Stimulated activated naive CD8-positive, alpha-beta T cell treated with anti-CD3 and anti-CD28 coated beads, Interleukin-15, amount 100 ng/mL, for 72 hours (primary cell): ENCODE measurements around the gene PLEKHA7.

Experiments used
- ATAC-seq: fragments of 150-1000 bp; cut with Tn5 transposase; 2 replicates; pipeline ENCODE4 v1.10.0; 2021; ENCODE audit warnings: mild to moderate bottlenecking, moderate library complexity
- DNase-seq, 2 donors: peaks; one replicate each; pipeline ENCODE4 v3.0.0; 2021 to 2022
- H3K27ac Mint-ChIP-seq, 2 donors: one replicate each; pipeline ENCODE4 v1.8.0; 2022; ENCODE audit warnings: mild to moderate bottlenecking in 2 of 2, mixed read lengths in 2 of 2, moderate library complexity in 2 of 2
- H3K27me3 Mint-ChIP-seq: one replicate; pipeline ENCODE4 v1.8.0; 2022; ENCODE audit warnings: mixed read lengths
- H3K4me1 Mint-ChIP-seq: one replicate; pipeline ENCODE4 v1.8.0; 2022; ENCODE audit warnings: mild to moderate bottlenecking, mixed read lengths
- H3K4me3 Mint-ChIP-seq, 2 donors: one replicate each; pipeline ENCODE4 v1.8.0; 2022; ENCODE audit warnings: mild to moderate bottlenecking in 2 of 2, mixed read lengths in 2 of 2, moderate library complexity in 1 of 2
- H3K9me3 Mint-ChIP-seq, 2 donors: one replicate each; pipeline ENCODE4 v1.8.0; 2022; ENCODE audit warnings: mixed read lengths in 2 of 2

The PLEKHA7 gene

GRCh38 chr11:16778876-16779275, 235.3 kb downstream of the PLEKHA7 start:
- no peaks in the 10 kb centered on the region for H3K9me3 Mint-ChIP-seq
- H3K4me3 Mint-ChIP-seq = no peak overlapping the region
- ATAC-seq = no peak
- peak overlapping the region in 1 of 2 donors; percentile 75 for H3K27ac Mint-ChIP-seq
- DNase-seq = no peak
- no peaks in the 10 kb centered on the region for H3K4me1 Mint-ChIP-seq
- no peaks in the 10 kb centered on the region for H3K27me3 Mint-ChIP-seq

- no peak for DNase-seq
- ATAC-seq = no peak
- Mint-ChIP-seq H3K27ac (no peak overlapping the region), H3K4me1 (no peaks in the 10 kb centered on the region), H3K4me3 (no peak overlapping the region), H3K27me3 (no peaks in the 10 kb centered on the region), H3K9me3 (no peaks in the 10 kb centered on the region)
Measured at GRCh38 chr11:16778286-16778685, 235.9 kb downstream of the PLEKHA7 start.

GRCh38 chr11:16777613-16777975, 236.6 kb downstream of the PLEKHA7 start:
- DNase-seq (no peak), ATAC-seq (no peak)
- Mint-ChIP-seq H3K4me1 (no peaks in the 10 kb centered on the region), H3K27me3 (no peaks in the 10 kb centered on the region), H3K27ac (no peak overlapping the region), H3K4me3 (no peak overlapping the region), H3K9me3 (no peaks in the 10 kb centered on the region)

GRCh38 chr11:16776711-16777612, 237.3 kb downstream of the PLEKHA7 start:
- Mint-ChIP-seq H3K4me1 (no peaks in the 10 kb centered on the region), H3K9me3 (no peaks in the 10 kb centered on the region), H3K27ac (no peak overlapping the region), H3K27me3 (no peaks in the 10 kb centered on the region), H3K4me3 (no peak overlapping the region)
- no peak for ATAC-seq
- DNase-seq = no peak

- Mint-ChIP-seq H3K9me3 (no peaks in the 10 kb centered on the region), H3K4me1 (no peaks in the 10 kb centered on the region), H3K4me3 (no peak overlapping the region), H3K27me3 (no peaks in the 10 kb centered on the region), H3K27ac (no peak overlapping the region)
- DNase-seq (no peak), ATAC-seq (no peak)
Measured at GRCh38 chr11:16775614-16776283, 238.5 kb downstream of the PLEKHA7 start.

GRCh38 chr11:16774936-16775613, 239.1 kb downstream of the PLEKHA7 start:
- H3K4me1 Mint-ChIP-seq = no peaks in the 10 kb centered on the region
- H3K27ac Mint-ChIP-seq = peak overlapping the region in 1 of 2 donors; percentile 31
- ATAC-seq (no peak), DNase-seq (no peak)
- no peaks in the 10 kb centered on the region for H3K9me3 Mint-ChIP-seq
- H3K27me3 Mint-ChIP-seq = no peaks in the 10 kb centered on the region
- no peak overlapping the region for H3K4me3 Mint-ChIP-seq

GRCh38 chr11:16773981-16774935, 240.0 kb downstream of the PLEKHA7 start:
- no peak overlapping the region for H3K4me3 Mint-ChIP-seq
- no peaks in the 10 kb centered on the region for H3K4me1 Mint-ChIP-seq
- peak overlapping the region; percentile 12 to 31 for H3K27ac Mint-ChIP-seq
- DNase-seq (no peak), ATAC-seq (no peak)
- H3K9me3 Mint-ChIP-seq = no peaks in the 10 kb centered on the region
- H3K27me3 Mint-ChIP-seq = no peaks in the 10 kb centered on the region

- no peak overlapping the region for H3K4me3 Mint-ChIP-seq
- DNase-seq (no peak), ATAC-seq (no peak)
- no peaks in the 10 kb centered on the region for H3K4me1 Mint-ChIP-seq
- H3K27me3 Mint-ChIP-seq = no peaks in the 10 kb centered on the region
- H3K9me3 Mint-ChIP-seq = no peaks in the 10 kb centered on the region
- no peak overlapping the region for H3K27ac Mint-ChIP-seq
Measured at GRCh38 chr11:16772141-16772512, 242.1 kb downstream of the PLEKHA7 start.

- Mint-ChIP-seq H3K4me3 (no peak overlapping the region), H3K4me1 (no peaks in the 10 kb centered on the region), H3K27ac (no peak overlapping the region), H3K9me3 (no peaks in the 10 kb centered on the region), H3K27me3 (no peaks in the 10 kb centered on the region)
- no peak for DNase-seq
- ATAC-seq = no peak
Measured at GRCh38 chr11:16771350-16772140, 242.7 kb downstream of the PLEKHA7 start.

- no peak overlapping the region for H3K27ac Mint-ChIP-seq
- H3K4me3 Mint-ChIP-seq = no peak overlapping the region
- no peaks in the 10 kb centered on the region for H3K4me1 Mint-ChIP-seq
- no peaks in the 10 kb centered on the region for H3K27me3 Mint-ChIP-seq
- ATAC-seq = no peak
- H3K9me3 Mint-ChIP-seq = no peaks in the 10 kb centered on the region
- DNase-seq = no peak
Measured at GRCh38 chr11:16770016-16770415, 244.2 kb downstream of the PLEKHA7 start.

GRCh38 chr11:16769386-16769785, 244.8 kb downstream of the PLEKHA7 start:
- DNase-seq (no peak), ATAC-seq (no peak)
- Mint-ChIP-seq H3K4me3 (no peak overlapping the region), H3K27ac (no peak overlapping the region), H3K27me3 (no peaks in the 10 kb centered on the region), H3K9me3 (no peaks in the 10 kb centered on the region), H3K4me1 (no peaks in the 10 kb centered on the region)

- Mint-ChIP-seq H3K27me3 (no peaks in the 10 kb centered on the region), H3K27ac (no peak overlapping the region), H3K4me3 (no peak overlapping the region), H3K9me3 (no peaks in the 10 kb centered on the region), H3K4me1 (no peaks in the 10 kb centered on the region)
- no peak for DNase-seq
- ATAC-seq = no peak
Measured at GRCh38 chr11:16767957-16768356, 246.3 kb downstream of the PLEKHA7 start.

GRCh38 chr11:16767137-16767536, 247.1 kb downstream of the PLEKHA7 start:
- no peak overlapping the region for H3K4me3 Mint-ChIP-seq
- no peaks in the 10 kb centered on the region for H3K4me1 Mint-ChIP-seq
- H3K27ac Mint-ChIP-seq = no peak overlapping the region
- no peaks in the 10 kb centered on the region for H3K27me3 Mint-ChIP-seq
- ATAC-seq = no peak
- no peaks in the 10 kb centered on the region for H3K9me3 Mint-ChIP-seq
- DNase-seq = no peak

- ATAC-seq = no peak
- H3K9me3 Mint-ChIP-seq = no peaks in the 10 kb centered on the region
- no peak overlapping the region for H3K27ac Mint-ChIP-seq
- peaks cover 3% of the 10 kb centered on the region for H3K4me1 Mint-ChIP-seq
- H3K27me3 Mint-ChIP-seq = no peaks in the 10 kb centered on the region
- no peak overlapping the region for H3K4me3 Mint-ChIP-seq
- DNase-seq = no peak
Measured at GRCh38 chr11:16764888-16765287, 249.3 kb downstream of the PLEKHA7 start.
